SJSA1 (cell line): ENCODE measurements around the gene NPY4R. TPM values are rescaled to one million over a fixed set of nuclear protein-coding genes. Genes with fewer than 3 reads are reported as not detected.
"Not testable (repeated sequence)": the region's sequence is repeated elsewhere in the genome, so short reads cannot be mapped to it uniquely, and the experiment has no call there.

Experiments used
- DNase-seq, 2 experiments: peaks; one replicate each; pipeline ENCODE4 v3.0.0-alpha.2; 2015 to 2020; ENCODE audit warnings: low spot score in 2 of 2, low read depth in 1 of 2
- H3K27ac ChIP-seq: fragments of 250-450 bp; sonication (Bioruptor Pico); 2 replicates; pipeline ENCODE4 v1.5.1; 2020; ENCODE audit warnings: mild to moderate bottlenecking, moderate library complexity
- H3K27me3 ChIP-seq: fragments of 250-450 bp; sonication (Bioruptor Pico); replicated peaks from 2 replicates; pipeline ENCODE4 v1.5.1; 2020; ENCODE audit warnings: mild to moderate bottlenecking, moderate library complexity
- H3K36me3 ChIP-seq: fragments of 250-450 bp; sonication (Bioruptor Pico); 2 replicates; pipeline ENCODE4 v1.5.1; 2020; ENCODE audit warnings: mild to moderate bottlenecking
- H3K4me1 ChIP-seq: fragments of 250-450 bp; sonication (Bioruptor Pico); replicated peaks from 2 replicates; pipeline ENCODE4 v1.6.1; 2021; ENCODE audit warnings: mild to moderate bottlenecking
- H3K4me3 ChIP-seq: fragments of 250-450 bp; sonication (Bioruptor Pico); 2 replicates; pipeline ENCODE4 v1.5.1; 2020; ENCODE audit warnings: mild to moderate bottlenecking
- H3K9me3 ChIP-seq: fragments of 250-450 bp; sonication (Bioruptor Pico); replicated peaks from 2 replicates; pipeline ENCODE4 v1.5.1; 2020; ENCODE audit warnings: mild to moderate bottlenecking
- total RNA-seq: library from RNA; depleted of rRNA; stranded (reverse); fragments of >200 nt; shearing (Covaris generic); gene quantifications from 2 replicates; pipeline ENCODE4 v1.2.3, GENCODE V29; 2014; rRNA removed

NPY4R gene, protein sequence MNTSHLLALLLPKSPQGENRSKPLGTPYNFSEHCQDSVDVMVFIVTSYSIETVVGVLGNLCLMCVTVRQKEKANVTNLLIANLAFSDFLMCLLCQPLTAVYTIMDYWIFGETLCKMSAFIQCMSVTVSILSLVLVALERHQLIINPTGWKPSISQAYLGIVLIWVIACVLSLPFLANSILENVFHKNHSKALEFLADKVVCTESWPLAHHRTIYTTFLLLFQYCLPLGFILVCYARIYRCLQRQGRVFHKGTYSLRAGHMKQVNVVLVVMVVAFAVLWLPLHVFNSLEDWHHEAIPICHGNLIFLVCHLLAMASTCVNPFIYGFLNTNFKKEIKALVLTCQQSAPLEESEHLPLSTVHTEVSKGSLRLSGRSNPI
- 0.06 and 0.71 TPM in 2 replicates for total RNA-seq

GRCh38 chr10:46465765-46466164 lies at the start of gene NPY4R:
Gene NPY4R (minus strand): TSS chr10:46465958. CDS start chr10:46462635, 3,323 bp downstream.
- not testable (repeated sequence) for DNase-seq, H3K9me3 ChIP-seq, H3K4me1 ChIP-seq, H3K36me3 ChIP-seq, H3K27me3 ChIP-seq, H3K27ac ChIP-seq, H3K4me3 ChIP-seq

DNA sequence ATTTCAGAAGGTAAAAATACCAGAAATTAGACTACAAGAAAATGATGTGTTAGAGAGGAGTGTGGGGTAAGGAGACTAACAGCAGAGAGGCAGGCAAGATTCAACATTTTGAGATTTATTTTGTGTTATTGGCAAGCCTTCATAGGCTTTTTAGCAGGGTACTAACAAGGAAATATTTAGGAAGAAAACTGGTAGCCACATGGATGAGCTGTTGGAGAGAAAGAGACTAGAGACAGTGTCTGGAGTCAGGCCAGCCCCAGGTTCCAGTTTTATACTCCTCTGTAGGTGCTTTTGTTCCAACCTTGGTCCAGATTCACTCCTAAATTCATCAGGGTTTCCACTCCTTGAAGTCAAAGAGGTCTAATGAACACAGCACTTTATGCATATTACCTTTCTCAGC lies 49.6 kb upstream of the NPY4R start:
- Histone ChIP-seq H3K36me3 (no peaks in the 10 kb centered on the region), H3K27ac (no peak overlapping the region), H3K27me3 (no peaks in the 10 kb centered on the region), H3K4me1 (peaks cover 23% of the 10 kb centered on the region), H3K4me3 (no peak overlapping the region), H3K9me3 (no peaks in the 10 kb centered on the region)
- peak in 1 of 2 experiments; percentile 13 for DNase-seq

DNA sequence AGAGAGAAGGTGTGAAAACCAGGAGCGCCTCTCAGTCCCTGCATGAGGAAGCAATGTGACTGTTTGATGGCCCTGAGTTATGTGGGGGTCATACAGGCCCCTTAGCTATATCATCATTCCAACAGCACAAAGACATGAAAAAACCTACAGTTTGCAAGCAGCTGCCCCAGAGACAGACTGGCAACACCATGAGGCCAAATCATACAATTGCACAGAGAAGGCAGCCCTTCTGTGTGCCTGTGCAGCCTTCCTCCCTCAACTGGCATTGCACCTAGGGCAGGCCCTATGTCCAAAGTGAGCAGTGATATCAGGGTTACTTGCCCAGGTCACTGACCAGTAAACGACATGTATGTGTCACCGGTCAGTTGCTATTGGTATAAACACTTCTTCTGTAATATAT lies 49.1 kb upstream of the NPY4R start:
- Histone ChIP-seq H3K4me3 (no peak overlapping the region), H3K4me1 (peaks cover 19% of the 10 kb centered on the region), H3K36me3 (no peaks in the 10 kb centered on the region), H3K9me3 (no peaks in the 10 kb centered on the region), H3K27ac (no peak overlapping the region), H3K27me3 (no peaks in the 10 kb centered on the region)
- peak in 1 of 2 experiments; percentile 40 for DNase-seq

DNA sequence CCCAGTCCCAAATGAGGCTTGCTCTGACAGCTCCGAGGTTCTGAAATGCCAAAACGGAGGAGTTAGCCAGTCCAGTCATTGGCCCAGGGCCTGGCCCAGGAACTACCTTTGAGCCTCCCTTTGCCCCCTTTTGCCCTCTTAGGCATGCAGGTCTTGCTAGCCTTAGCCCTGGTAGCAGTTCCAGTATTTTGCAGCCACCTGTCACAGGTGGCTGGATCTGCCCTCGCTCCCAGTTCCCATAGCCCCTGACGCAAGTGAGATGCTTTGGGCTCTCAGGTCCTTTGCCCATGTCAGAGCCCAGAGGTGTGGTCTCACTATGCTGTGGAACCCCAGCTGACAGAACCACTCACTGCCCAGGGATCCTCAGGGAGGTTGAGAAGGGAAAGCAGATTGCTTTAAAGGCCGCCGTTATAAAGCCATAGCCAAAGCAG lies 48.7 kb upstream of the NPY4R start:
- Histone ChIP-seq H3K36me3 (no peaks in the 10 kb centered on the region), H3K4me3 (no peak overlapping the region), H3K4me1 (peaks cover 17% of the 10 kb centered on the region), H3K9me3 (no peaks in the 10 kb centered on the region), H3K27ac (no peak overlapping the region), H3K27me3 (no peaks in the 10 kb centered on the region)
- peak in 1 of 2 experiments; percentile 44 for DNase-seq

GRCh38 chr10:46513333-46513732 lies 47.6 kb upstream of the NPY4R start:
- DNase-seq, result not testable (repeated sequence)

GRCh38 chr10:46512725-46513124 lies 47.0 kb upstream of the NPY4R start:
- peaks cover 16% of the 10 kb centered on the region for H3K4me1 ChIP-seq
- not testable (repeated sequence) for H3K27ac ChIP-seq, H3K9me3 ChIP-seq, H3K36me3 ChIP-seq, DNase-seq, H3K4me3 ChIP-seq, H3K27me3 ChIP-seq

More at GRCh38 chr10:46513333-46513732, 47.6 kb upstream of the NPY4R start:
- H3K4me1 ChIP-seq, result peaks cover 17% of the 10 kb centered on the region
- H3K4me3 ChIP-seq, H3K9me3 ChIP-seq, H3K27me3 ChIP-seq, H3K36me3 ChIP-seq, H3K27ac ChIP-seq: not testable (repeated sequence)

DNA sequence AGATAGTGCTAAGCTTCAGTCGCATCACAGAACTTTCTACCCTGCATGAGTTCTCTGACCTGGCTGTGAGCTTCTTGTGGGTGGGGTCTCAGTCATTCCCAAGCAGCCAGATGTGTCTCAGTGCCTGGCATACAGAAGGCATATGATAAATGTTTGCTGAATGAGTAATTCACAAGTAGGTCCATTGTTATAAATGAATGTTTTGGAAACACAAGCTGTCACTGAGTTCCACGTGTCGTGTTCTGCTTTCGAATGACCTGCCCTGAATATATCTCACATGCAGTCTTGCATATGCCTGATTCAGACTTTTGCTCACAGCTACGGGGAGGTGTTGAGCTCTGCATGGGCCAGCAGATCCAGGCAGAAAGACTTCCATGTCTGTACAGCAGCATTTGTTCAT lies 46.2 kb upstream of the NPY4R start:
- H3K36me3 ChIP-seq, DNase-seq, H3K27ac ChIP-seq, H3K9me3 ChIP-seq, H3K27me3 ChIP-seq, H3K4me3 ChIP-seq, H3K4me1 ChIP-seq: not testable (repeated sequence)

DNA sequence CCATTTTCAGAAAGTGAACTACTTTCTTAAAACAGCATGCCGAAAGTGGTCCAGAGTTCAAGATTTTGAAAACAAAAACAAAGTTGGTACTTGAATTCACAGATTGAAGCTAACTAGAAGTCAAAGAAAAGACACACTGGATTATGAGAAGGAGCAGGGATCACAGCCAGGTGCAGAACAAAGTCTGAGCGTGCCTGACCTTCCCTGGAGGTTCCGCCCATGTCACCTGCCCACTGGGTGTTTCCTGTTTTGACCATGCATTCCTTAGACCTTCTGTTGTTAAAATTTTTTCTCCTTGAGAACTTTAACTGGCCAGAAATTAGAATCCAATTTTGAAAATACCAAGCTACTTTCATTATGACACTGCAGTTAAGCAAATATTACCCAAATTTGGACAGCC lies 34.2 kb upstream of the NPY4R start:
- H3K9me3 ChIP-seq, H3K4me1 ChIP-seq, DNase-seq: not testable (repeated sequence)

DNA sequence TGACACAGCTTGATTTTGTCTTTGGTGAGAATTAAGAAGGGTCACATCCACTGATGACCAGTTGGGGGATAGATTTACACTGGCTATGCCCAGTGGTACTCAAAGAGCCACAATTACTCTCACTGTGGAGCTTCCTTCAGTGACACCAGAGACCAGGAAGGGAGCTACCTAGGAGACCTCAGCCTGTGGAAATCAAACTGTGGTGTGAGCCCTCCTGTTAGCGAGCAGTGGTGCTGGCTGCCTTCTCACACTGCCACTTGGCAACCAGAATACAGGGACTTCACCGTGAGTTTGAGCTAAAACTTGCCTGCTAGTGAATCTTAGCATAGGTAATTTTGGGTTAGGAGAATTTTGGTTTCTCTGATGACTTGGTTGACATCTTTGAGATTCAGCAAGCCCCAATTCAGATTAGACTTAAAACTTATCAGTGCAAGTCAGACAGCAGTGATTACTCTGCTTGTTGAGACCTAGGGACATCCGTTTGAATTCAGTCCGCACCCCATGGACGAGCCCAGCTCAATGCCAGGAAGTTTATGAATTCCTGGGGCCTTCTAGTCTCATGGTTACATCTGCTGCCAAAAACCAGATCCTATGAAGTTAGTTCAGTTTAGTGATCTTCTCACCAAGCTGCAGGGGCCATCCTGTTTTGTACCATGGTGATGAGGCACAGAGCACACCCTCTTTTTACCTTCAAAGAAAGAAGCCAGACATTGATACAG lies 33.4 kb upstream of the NPY4R start:
- H3K4me3 ChIP-seq, DNase-seq, H3K27ac ChIP-seq, H3K27me3 ChIP-seq, H3K4me1 ChIP-seq, H3K9me3 ChIP-seq, H3K36me3 ChIP-seq: not testable (repeated sequence)

More for the DNA sequence above, 34.2 kb upstream of the NPY4R start:
- not testable (repeated sequence) for H3K27me3 ChIP-seq, H3K36me3 ChIP-seq, H3K4me3 ChIP-seq, H3K27ac ChIP-seq

- H3K9me3 ChIP-seq, H3K36me3 ChIP-seq, H3K4me3 ChIP-seq, H3K27ac ChIP-seq, DNase-seq, H3K4me1 ChIP-seq, H3K27me3 ChIP-seq: not testable (repeated sequence)
Measured at GRCh38 chr10:46497878-46498277, 32.1 kb upstream of the NPY4R start.

GRCh38 chr10:46497401-46497800 lies 31.6 kb upstream of the NPY4R start:
- not testable (repeated sequence) for H3K4me3 ChIP-seq, H3K9me3 ChIP-seq, H3K4me1 ChIP-seq, H3K27me3 ChIP-seq, H3K36me3 ChIP-seq, H3K27ac ChIP-seq, DNase-seq

DNA sequence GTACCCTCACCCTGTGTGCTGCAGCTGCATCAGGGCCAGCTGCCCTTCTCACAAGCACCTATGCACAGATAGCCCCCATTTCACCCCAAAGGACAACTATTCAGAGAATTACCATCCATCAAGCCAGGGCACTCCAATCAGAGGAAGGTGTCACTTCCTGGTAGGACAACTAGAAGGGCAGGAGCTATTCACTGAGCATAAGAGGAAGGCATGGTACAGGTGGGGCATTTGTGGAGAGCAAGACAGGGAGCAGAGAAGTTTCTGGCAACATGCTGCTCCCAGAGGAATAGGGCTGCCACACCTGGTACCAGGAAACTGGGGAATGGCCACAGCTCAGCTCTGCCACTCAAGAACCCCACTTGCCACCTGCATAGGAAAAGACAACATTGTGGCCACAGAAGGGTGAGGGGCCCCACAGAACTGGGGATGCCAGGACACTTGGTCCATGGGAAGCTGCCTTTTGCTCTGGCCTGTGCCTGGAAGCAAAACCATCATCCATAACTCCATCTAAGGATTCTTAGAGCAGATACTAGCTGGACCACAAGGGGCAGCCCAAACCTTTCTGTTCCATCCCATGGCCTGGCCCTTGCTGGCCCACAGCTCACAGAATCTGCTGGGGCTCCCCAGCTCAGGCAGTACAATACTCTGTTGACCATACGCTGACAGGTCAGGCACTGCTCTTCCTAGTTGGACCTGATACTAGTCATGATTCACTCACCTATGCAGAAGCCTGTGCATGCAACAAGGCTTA lies 25.8 kb upstream of the NPY4R start:
- H3K27me3 ChIP-seq, H3K36me3 ChIP-seq, H3K4me3 ChIP-seq, DNase-seq, H3K27ac ChIP-seq, H3K9me3 ChIP-seq, H3K4me1 ChIP-seq: not testable (repeated sequence)

- not testable (repeated sequence) for H3K4me3 ChIP-seq, DNase-seq, H3K27me3 ChIP-seq, H3K4me1 ChIP-seq, H3K27ac ChIP-seq, H3K36me3 ChIP-seq, H3K9me3 ChIP-seq
Measured at GRCh38 chr10:46490285-46490684, 24.5 kb upstream of the NPY4R start.

DNA sequence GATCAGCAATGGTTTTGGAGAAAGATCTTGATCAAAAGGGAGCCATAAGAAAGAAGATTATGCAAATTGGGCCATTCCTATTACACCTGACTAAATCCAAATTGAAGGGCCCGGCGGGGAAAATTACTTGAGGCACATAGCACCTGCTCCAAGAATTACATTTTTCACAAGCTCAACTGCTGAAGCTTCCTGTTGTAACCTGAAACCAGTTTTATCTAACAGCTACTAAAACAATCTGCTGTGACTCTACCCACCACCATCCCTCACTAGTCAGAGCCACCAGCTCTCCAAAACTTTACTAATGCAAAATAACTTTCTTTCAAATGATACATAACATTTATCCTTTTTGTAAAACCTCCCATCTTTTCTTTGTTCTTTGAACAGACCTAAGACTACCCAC lies 20.7 kb upstream of the NPY4R start:
- H3K4me1 ChIP-seq, H3K9me3 ChIP-seq, H3K27ac ChIP-seq, DNase-seq, H3K4me3 ChIP-seq, H3K36me3 ChIP-seq, H3K27me3 ChIP-seq: not testable (repeated sequence)
